ENCODE measurements around the gene ANO1. TPM values are rescaled to one million over a fixed set of nuclear protein-coding genes. Genes with fewer than 3 reads are reported as not detected.

The ANO1 gene
- total RNA-seq, 1 experiment from 2014 or later, result 41.7 TPM

- intact Hi-C loops (cut with micrococcal nuclease), result no loop called here
- CTCF ChIA-PET, result no interaction called here
- Histone ChIP-seq H3K36me3 (ENCODE audit: control insufficient read depth in 1 of 2, insufficient read depth in 2 of 2, low read length in 2 of 2) (no peaks in the 10 kb centered on the region; a peak in 1 of 4 replicates), H3K27me3 (ENCODE audit: insufficient read depth, low read length) (no peaks in the 10 kb centered on the region), H3K4me3 (replicated peaks in 1 of 2; ENCODE audit: low read depth in 1 of 2, low read length in 2 of 2) (no peak overlapping the region), H4K20me1 (ENCODE audit: insufficient read depth) (no peaks in the 10 kb centered on the region), H2AFZ (ENCODE audit: low read depth, low read length, poor library complexity, severe bottlenecking) (no peak overlapping the region), H3K9ac (ENCODE audit: low read length) (no peak overlapping the region), H3K4me1 (ENCODE audit: control insufficient read depth in 1 of 2, insufficient read depth in 2 of 2, low read length in 2 of 2) (peaks cover 0 to 3% of the 10 kb centered on the region in 2 experiments; a peak in 2 of 4 replicates), H3K9me2 (ENCODE audit: insufficient read depth) (no peaks in the 10 kb centered on the region), H3K79me2 (ENCODE audit: insufficient read depth, low read length) (no peaks in the 10 kb centered on the region), H3K9me3 (ENCODE audit: control insufficient read depth in 1 of 2, insufficient read depth in 1 of 2, low read depth in 1 of 2, low read length in 2 of 2) (no peaks in the 10 kb centered on the region), H3K4me2 (ENCODE audit: low read length) (no peak overlapping the region), H3K27ac (ENCODE audit: low read depth, low read length) (no peak overlapping the region)
- no TSS peak for BruUV-seq (replicated peaks)
- DNase-seq (ENCODE audit: low read depth, low spot score), result no peak
- RAD21 ChIA-PET (ENCODE audit: low non-redundant PET in 1 of 2, low total read pairs in 2 of 2, uncharacterized antibody in 2 of 2, unreplicated experiment in 2 of 2), result no interaction called here
- POLR2A ChIA-PET, result no interaction called here
- ATAC-seq, result no peak
- TF ChIP-seq CEBPB (IDR thresholded peaks at IDR 0.05; ENCODE audit: low read depth) (no peak), SRF (IDR thresholded peaks at IDR 0.05; ENCODE audit: low read depth) (no peak)
These were observed 27.8 kb downstream of the ANO1 start for GRCh38 chr11:70105755-70106571.

DNA sequence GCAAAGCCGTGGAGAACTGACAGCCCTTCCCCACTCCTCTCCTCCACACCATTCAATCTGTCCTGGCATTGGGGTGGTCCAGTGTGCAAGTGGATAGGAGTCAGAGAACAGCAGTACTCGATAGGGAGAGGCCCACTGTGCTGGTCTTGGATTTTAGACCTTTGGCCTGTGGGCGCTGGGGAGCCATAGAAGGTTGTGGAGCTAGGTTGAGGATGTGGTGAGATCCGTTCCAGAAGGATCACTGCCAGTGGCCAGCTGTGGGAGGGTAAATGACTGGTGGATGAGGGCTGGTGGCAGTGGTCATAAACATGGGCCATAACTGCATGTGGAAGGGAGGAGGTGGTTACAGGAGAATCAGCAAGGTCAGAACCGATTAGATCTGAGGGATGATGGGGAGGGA is 28.6 kb downstream of the ANO1 start:
- Histone ChIP-seq H3K36me3 (ENCODE audit: control insufficient read depth in 1 of 2, insufficient read depth in 2 of 2, low read length in 2 of 2) (no peaks in the 10 kb centered on the region; a peak in 1 of 4 replicates), H3K9me2 (ENCODE audit: insufficient read depth) (no peaks in the 10 kb centered on the region), H3K79me2 (ENCODE audit: insufficient read depth, low read length) (no peaks in the 10 kb centered on the region), H4K20me1 (ENCODE audit: insufficient read depth) (no peaks in the 10 kb centered on the region), H3K4me2 (ENCODE audit: low read length) (no peak overlapping the region), H3K4me1 (ENCODE audit: control insufficient read depth in 1 of 2, insufficient read depth in 2 of 2, low read length in 2 of 2) (peaks cover 5 to 10% of the 10 kb centered on the region in 2 experiments), H3K9me3 (ENCODE audit: control insufficient read depth in 1 of 2, insufficient read depth in 1 of 2, low read depth in 1 of 2, low read length in 2 of 2) (no peaks in the 10 kb centered on the region), H3K27ac (ENCODE audit: low read depth, low read length) (no peak overlapping the region), H3K9ac (ENCODE audit: low read length) (no peak overlapping the region), H3K27me3 (ENCODE audit: insufficient read depth, low read length) (no peaks in the 10 kb centered on the region), H3K4me3 (replicated peaks in 1 of 2; ENCODE audit: low read depth in 1 of 2, low read length in 2 of 2) (no peak overlapping the region), H2AFZ (ENCODE audit: low read depth, low read length, poor library complexity, severe bottlenecking) (no peak overlapping the region)
- ATAC-seq (no peak), DNase-seq (ENCODE audit: low read depth, low spot score) (no peak)
- intact Hi-C loops (cut with micrococcal nuclease), result no loop called here
- TF ChIP-seq SRF (IDR thresholded peaks at IDR 0.05; ENCODE audit: low read depth), result no peak
- no peak for TF ChIP-seq EZH2 (IDR thresholded peaks at IDR 0.05)
- no peak for TF ChIP-seq SP1 (IDR thresholded peaks at IDR 0.05; ENCODE audit: low read depth)
- no peak for TF ChIP-seq EGR1 (IDR thresholded peaks at IDR 0.05; ENCODE audit: low read depth)
- no peak for TF ChIP-seq CEBPB (IDR thresholded peaks at IDR 0.05; ENCODE audit: low read depth)
- TF ChIP-seq, protein P1, sequence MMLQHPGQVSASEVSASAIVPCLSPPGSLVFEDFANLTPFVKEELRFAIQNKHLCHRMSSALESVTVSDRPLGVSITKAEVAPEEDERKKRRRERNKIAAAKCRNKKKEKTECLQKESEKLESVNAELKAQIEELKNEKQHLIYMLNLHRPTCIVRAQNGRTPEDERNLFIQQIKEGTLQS (IDR thresholded peaks at IDR 0.05), result no peak
- TF ChIP-seq POLR2A (IDR thresholded peaks at IDR 0.05; ENCODE audit: borderline replicate concordance, extremely low read depth, insufficient read depth, insufficient read length), result no peak
- TF ChIP-seq YY1 (IDR thresholded peaks at IDR 0.05; ENCODE audit: extremely low read depth, insufficient replicate concordance, low read depth, low read length), result no peak
- TF ChIP-seq, protein P2, sequence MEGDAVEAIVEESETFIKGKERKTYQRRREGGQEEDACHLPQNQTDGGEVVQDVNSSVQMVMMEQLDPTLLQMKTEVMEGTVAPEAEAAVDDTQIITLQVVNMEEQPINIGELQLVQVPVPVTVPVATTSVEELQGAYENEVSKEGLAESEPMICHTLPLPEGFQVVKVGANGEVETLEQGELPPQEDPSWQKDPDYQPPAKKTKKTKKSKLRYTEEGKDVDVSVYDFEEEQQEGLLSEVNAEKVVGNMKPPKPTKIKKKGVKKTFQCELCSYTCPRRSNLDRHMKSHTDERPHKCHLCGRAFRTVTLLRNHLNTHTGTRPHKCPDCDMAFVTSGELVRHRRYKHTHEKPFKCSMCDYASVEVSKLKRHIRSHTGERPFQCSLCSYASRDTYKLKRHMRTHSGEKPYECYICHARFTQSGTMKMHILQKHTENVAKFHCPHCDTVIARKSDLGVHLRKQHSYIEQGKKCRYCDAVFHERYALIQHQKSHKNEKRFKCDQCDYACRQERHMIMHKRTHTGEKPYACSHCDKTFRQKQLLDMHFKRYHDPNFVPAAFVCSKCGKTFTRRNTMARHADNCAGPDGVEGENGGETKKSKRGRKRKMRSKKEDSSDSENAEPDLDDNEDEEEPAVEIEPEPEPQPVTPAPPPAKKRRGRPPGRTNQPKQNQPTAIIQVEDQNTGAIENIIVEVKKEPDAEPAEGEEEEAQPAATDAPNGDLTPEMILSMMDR (IDR thresholded peaks at IDR 0.05 in 2 of 3, conservative IDR thresholded peaks at IDR 0.05 in 1 of 3; ENCODE audit: borderline replicate concordance in 1 of 3, insufficient read depth in 1 of 3, low read depth in 2 of 3, low read length in 2 of 3), result no peak
- no peak for TF ChIP-seq ZNF274 (IDR thresholded peaks at IDR 0.05; ENCODE audit: low read depth, low read length)
- TF ChIP-seq CBX3 (IDR thresholded peaks at IDR 0.05; ENCODE audit: low read depth), result no peak
- TF ChIP-seq FOSL1 (IDR thresholded peaks at IDR 0.05; ENCODE audit: low read depth), result no peak
- no peak for TF ChIP-seq SIN3A (IDR thresholded peaks at IDR 0.05; ENCODE audit: low read depth)
- no peak for TF ChIP-seq EZH2phosphoT487 (IDR thresholded peaks at IDR 0.05; ENCODE audit: borderline replicate concordance)
- no peak for TF ChIP-seq JUND (IDR thresholded peaks at IDR 0.05)
- TF ChIP-seq, protein P3, sequence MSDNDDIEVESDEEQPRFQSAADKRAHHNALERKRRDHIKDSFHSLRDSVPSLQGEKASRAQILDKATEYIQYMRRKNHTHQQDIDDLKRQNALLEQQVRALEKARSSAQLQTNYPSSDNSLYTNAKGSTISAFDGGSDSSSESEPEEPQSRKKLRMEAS (IDR thresholded peaks at IDR 0.05), result no peak
- TF ChIP-seq ZFX (IDR thresholded peaks at IDR 0.05), result no peak
- CTCF ChIA-PET, result no interaction called here
- BruUV-seq (replicated peaks), result no TSS peak
- POLR2A ChIA-PET, result no interaction called here
- RAD21 ChIA-PET (ENCODE audit: low non-redundant PET in 1 of 2, low total read pairs in 2 of 2, uncharacterized antibody in 2 of 2, unreplicated experiment in 2 of 2), result no interaction called here

Measured in HCT116 (cell line).